ENCODE measurements around the gene DPEP3.
A peak's percentile ranks its signal among the peaks of the same experiment; 100 is the strongest.

The DPEP3 gene

DNA sequence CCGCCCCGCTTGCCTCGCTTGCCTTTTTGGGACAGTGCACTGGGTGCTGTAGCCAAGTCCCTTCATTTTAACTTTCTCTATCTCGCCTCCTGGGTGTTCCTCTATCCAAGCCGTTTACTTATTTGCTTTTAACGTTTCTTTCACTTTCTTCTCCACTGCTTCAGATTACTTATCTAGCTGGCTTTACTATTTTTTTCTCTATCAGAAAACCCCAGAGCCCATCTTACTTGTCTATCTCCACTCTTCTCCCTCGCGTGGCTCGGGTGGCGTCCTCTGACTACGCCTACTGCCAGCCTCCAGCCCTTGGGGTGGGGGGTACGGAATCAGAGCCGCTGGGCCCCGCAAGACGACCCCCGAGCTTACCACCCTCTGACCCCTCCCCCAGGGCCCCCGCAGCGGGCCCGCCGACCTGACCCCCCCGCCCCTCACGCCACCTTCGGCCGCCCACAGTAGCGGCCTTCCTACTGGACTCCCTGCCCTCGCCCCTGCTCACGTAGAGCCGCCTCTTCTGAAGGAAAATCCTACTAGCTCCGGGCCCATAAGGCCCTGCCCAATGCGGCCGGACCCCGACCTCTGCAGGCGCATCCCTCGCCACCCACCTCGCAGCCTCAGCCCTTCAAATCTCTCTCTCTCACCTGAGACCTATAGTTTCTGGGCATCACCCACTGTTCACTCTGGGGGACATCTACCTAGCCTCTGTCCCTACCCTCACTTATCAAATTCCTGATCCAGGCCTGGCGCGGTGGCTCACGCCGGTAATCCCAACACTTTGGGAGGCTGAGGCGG is 10.9 kb downstream of the DPEP3 start:
- TF ChIP-seq CTCF (IDR thresholded peaks at IDR 0.05; ENCODE audit: low read length) (no peak), EZH2 (IDR thresholded peaks at IDR 0.05; ENCODE audit: borderline replicate concordance, low read length) (no peak)
- no peaks in the 10 kb centered on the region for H3K36me3 ChIP-seq (ENCODE audit: insufficient read depth, low read length)
- peak overlapping the region; percentile 81 for H3K4me2 ChIP-seq (ENCODE audit: low read length)
- peaks cover 33% of the 10 kb centered on the region for H3K4me1 ChIP-seq (ENCODE audit: insufficient read depth, low read length, severe bottlenecking)
- no peaks in the 10 kb centered on the region for H3K9me2 ChIP-seq (ENCODE audit: low read depth, low read length)
- peak overlapping the region; percentile 72 for H3K4me3 ChIP-seq (ENCODE audit: low read depth, low read length, poor library complexity, severe bottlenecking)
- no peak overlapping the region for H2AFZ ChIP-seq (ENCODE audit: low read length)
- no peaks in the 10 kb centered on the region for H3K79me2 ChIP-seq (ENCODE audit: insufficient read depth, low read length)
- no peaks in the 10 kb centered on the region for H3K27me3 ChIP-seq (ENCODE audit: insufficient read depth, low read length)
- no peaks in the 10 kb centered on the region for H3K9me3 ChIP-seq (ENCODE audit: low read length)
- H4K20me1 ChIP-seq (ENCODE audit: insufficient read depth, low read length), result no peaks in the 10 kb centered on the region
- H3F3A ChIP-seq (ENCODE audit: insufficient read depth, low read length), result no peaks in the 10 kb centered on the region
- no peak overlapping the region for H3K27ac ChIP-seq (ENCODE audit: low read depth, low read length, poor library complexity, severe bottlenecking)
- peak overlapping the region; percentile 63 for H3K9ac ChIP-seq (ENCODE audit: low read length)

DNA sequence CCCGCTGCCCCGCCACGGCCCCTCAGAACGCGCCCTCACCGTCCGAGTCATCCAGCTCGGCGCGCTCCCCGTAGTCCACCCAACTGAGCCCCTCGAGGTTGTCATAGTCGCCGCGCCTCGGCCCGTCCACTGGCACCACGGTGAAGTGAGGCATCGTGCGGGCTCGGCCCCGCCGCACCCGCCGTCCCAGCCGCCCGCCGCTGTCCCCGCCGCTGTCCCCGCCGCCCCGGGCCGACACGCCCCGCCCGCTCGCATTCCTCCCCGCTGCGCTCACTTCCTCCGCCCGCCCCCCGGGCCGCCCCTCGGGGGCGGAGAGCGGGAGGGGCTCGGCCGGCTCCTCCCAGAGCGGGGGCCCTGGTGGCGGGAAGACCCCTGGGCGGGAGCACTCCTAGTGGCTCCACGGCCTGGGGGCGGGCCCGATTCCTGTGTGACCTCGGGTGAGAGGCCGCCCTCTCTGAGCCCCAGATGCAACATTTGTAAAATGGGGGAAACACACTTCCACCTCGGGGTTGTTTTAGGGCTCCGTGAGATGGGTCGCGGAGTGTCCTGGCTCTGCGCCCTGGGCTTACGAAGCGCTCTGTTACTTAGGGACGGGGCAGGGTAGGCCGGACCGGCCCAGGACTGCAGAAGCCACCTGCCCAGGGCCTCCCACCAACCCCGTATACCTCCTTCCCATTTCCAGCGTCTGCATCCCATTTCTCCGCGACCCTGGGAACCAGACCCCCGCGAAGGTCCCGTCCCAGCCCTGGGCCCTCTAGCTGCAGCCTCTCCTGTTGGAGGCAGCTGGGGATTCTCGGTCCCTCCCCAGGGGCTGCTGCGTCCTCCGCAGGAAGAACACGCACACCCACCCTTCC is 11.7 kb downstream of the DPEP3 start, which contains the start of gene SLC12A4:
SLC12A4 (minus strand) TSS at position 238 of the 854 bp plus-strand sequence; CDS start at position 154, 84 bp downstream.
- no peaks in the 10 kb centered on the region for H3K36me3 ChIP-seq (ENCODE audit: insufficient read depth, low read length)
- no peaks in the 10 kb centered on the region for H3F3A ChIP-seq (ENCODE audit: insufficient read depth, low read length)
- peaks cover 33% of the 10 kb centered on the region for H3K4me1 ChIP-seq (ENCODE audit: insufficient read depth, low read length, severe bottlenecking)
- no peaks in the 10 kb centered on the region for H3K79me2 ChIP-seq (ENCODE audit: insufficient read depth, low read length)
- TF ChIP-seq EZH2 (IDR thresholded peaks at IDR 0.05; ENCODE audit: borderline replicate concordance, low read length) (no peak), CTCF (IDR thresholded peaks at IDR 0.05; ENCODE audit: low read length) (no peak)
- no peaks in the 10 kb centered on the region for H3K9me2 ChIP-seq (ENCODE audit: low read depth, low read length)
- H3K27me3 ChIP-seq (ENCODE audit: insufficient read depth, low read length), result no peaks in the 10 kb centered on the region
- H4K20me1 ChIP-seq (ENCODE audit: insufficient read depth, low read length), result no peaks in the 10 kb centered on the region
- peak within 1 kb of the TSS; percentile 81 for H3K4me2 ChIP-seq (ENCODE audit: low read length)
- peak within 1 kb of the TSS; percentile 63 for H3K9ac ChIP-seq (ENCODE audit: low read length)
- H3K27ac ChIP-seq (ENCODE audit: low read depth, low read length, poor library complexity, severe bottlenecking), result no peak within 1 kb of the TSS
- H3K9me3 ChIP-seq (ENCODE audit: low read length), result no peaks in the 10 kb centered on the region
- no peak within 1 kb of the TSS for H2AFZ ChIP-seq (ENCODE audit: low read length)
- H3K4me3 ChIP-seq (ENCODE audit: low read depth, low read length, poor library complexity, severe bottlenecking), result peak within 1 kb of the TSS; percentile 72

GRCh38 chr16:67967958-67968399 is 12.3 kb downstream of the DPEP3 start:
- no peak for TF ChIP-seq CTCF (IDR thresholded peaks at IDR 0.05; ENCODE audit: low read length)
- TF ChIP-seq EZH2 (IDR thresholded peaks at IDR 0.05; ENCODE audit: borderline replicate concordance, low read length), result no peak
- Histone ChIP-seq H3K4me1 (ENCODE audit: insufficient read depth, low read length, severe bottlenecking) (peaks cover 33% of the 10 kb centered on the region), H2AFZ (ENCODE audit: low read length) (no peak overlapping the region), H3K79me2 (ENCODE audit: insufficient read depth, low read length) (no peaks in the 10 kb centered on the region), H3K9me2 (ENCODE audit: low read depth, low read length) (no peaks in the 10 kb centered on the region), H3K4me3 (ENCODE audit: low read depth, low read length, poor library complexity, severe bottlenecking) (peak overlapping the region; percentile 72), H3K9me3 (ENCODE audit: low read length) (no peaks in the 10 kb centered on the region), H3K36me3 (ENCODE audit: insufficient read depth, low read length) (no peaks in the 10 kb centered on the region), H3K27ac (ENCODE audit: low read depth, low read length, poor library complexity, severe bottlenecking) (no peak overlapping the region), H3K27me3 (ENCODE audit: insufficient read depth, low read length) (no peaks in the 10 kb centered on the region), H3K9ac (ENCODE audit: low read length) (peak overlapping the region; percentile 61), H4K20me1 (ENCODE audit: insufficient read depth, low read length) (no peaks in the 10 kb centered on the region), H3K4me2 (ENCODE audit: low read length) (peak overlapping the region; percentile 81), H3F3A (ENCODE audit: insufficient read depth, low read length) (no peaks in the 10 kb centered on the region)

All from OCI-LY1 (cell line).